ENCODE measurements around the gene PSD4. TPM values are rescaled to one million over a fixed set of nuclear protein-coding genes. Genes with fewer than 3 reads are reported as not detected.

The PSD4 gene
- total RNA-seq, 2 donors from 2014 or later: 2.4 to 4.5 TPM

GRCh38 chr2:113198048-113198789, 24.4 kb downstream of the PSD4 start:
- H3K36me3 ChIP-seq: no peaks in the 10 kb centered on the region
- H3K9me3 ChIP-seq: no peaks in the 10 kb centered on the region
- H3K4me1 ChIP-seq: peaks cover 0 to 9% of the 10 kb centered on the region in 2 donors
- H3K27me3 ChIP-seq: no peaks in the 10 kb centered on the region
- TF ChIP-seq CTCF (IDR thresholded peaks at IDR 0.05): no peak
- H3K4me3 ChIP-seq: peak overlapping the region; percentile 52 to 81
- no peak for DNase-seq (ENCODE audit: low spot score)
- peak overlapping the region; percentile 20 to 80 for H3K27ac ChIP-seq

- DNase-seq (ENCODE audit: low spot score): peak; percentile 81
- Histone ChIP-seq H3K27ac (peak overlapping the region; percentile 20 to 80), H3K9me3 (no peaks in the 10 kb centered on the region), H3K4me1 (peaks cover 0 to 9% of the 10 kb centered on the region in 2 donors), H3K36me3 (no peaks in the 10 kb centered on the region), H3K4me3 (peak overlapping the region; percentile 52 to 81), H3K27me3 (no peaks in the 10 kb centered on the region)
- TF ChIP-seq CTCF (IDR thresholded peaks at IDR 0.05): peak; percentile 94 to 98
These were observed 25.2 kb downstream of the PSD4 start for GRCh38 chr2:113198790-113199612.

- peaks cover 0 to 9% of the 10 kb centered on the region in 2 donors for H3K4me1 ChIP-seq
- no peak for TF ChIP-seq CTCF (IDR thresholded peaks at IDR 0.05)
- no peaks in the 10 kb centered on the region for H3K9me3 ChIP-seq
- H3K27me3 ChIP-seq: no peaks in the 10 kb centered on the region
- no peak overlapping the region for H3K27ac ChIP-seq
- H3K4me3 ChIP-seq: no peak overlapping the region
- no peak for DNase-seq (ENCODE audit: low spot score)
- no peaks in the 10 kb centered on the region for H3K36me3 ChIP-seq
These were observed 26.5 kb downstream of the PSD4 start for GRCh38 chr2:113200236-113200635.

- DNase-seq (ENCODE audit: low spot score): no peak
- no peaks in the 10 kb centered on the region for H3K27me3 ChIP-seq
- H3K4me3 ChIP-seq: no peak overlapping the region
- TF ChIP-seq CTCF (IDR thresholded peaks at IDR 0.05): no peak
- no peaks in the 10 kb centered on the region for H3K36me3 ChIP-seq
- H3K27ac ChIP-seq: no peak overlapping the region
- peaks cover 0 to 9% of the 10 kb centered on the region in 2 donors for H3K4me1 ChIP-seq
- no peaks in the 10 kb centered on the region for H3K9me3 ChIP-seq
These were observed 27.1 kb downstream of the PSD4 start for GRCh38 chr2:113200736-113201490.

GRCh38 chr2:113201496-113202304, 27.9 kb downstream of the PSD4 start:
- peaks cover 0 to 9% of the 10 kb centered on the region in 2 donors for H3K4me1 ChIP-seq
- H3K27ac ChIP-seq: no peak overlapping the region
- H3K36me3 ChIP-seq: no peaks in the 10 kb centered on the region
- no peaks in the 10 kb centered on the region for H3K27me3 ChIP-seq
- H3K9me3 ChIP-seq: no peaks in the 10 kb centered on the region
- no peak for DNase-seq (ENCODE audit: low spot score)
- H3K4me3 ChIP-seq: no peak overlapping the region
- no peak for TF ChIP-seq CTCF (IDR thresholded peaks at IDR 0.05)

Data from right atrium auricular region (tissue), 2 donors.